Lower lobe of right lung (tissue), 2 donors: ENCODE measurements around the gene KHSRP. TPM values are rescaled to one million over a fixed set of nuclear protein-coding genes. Genes with fewer than 3 reads are reported as not detected.

ENCODE experiments used
- ATAC-seq, 2 donors: fragments of 200-7000 bp; cut with Tn5 transposase; one replicate each; pipeline ENCODE4 v1.9.1; 2020 to 2022; ENCODE audit warnings: mild to moderate bottlenecking in 2 of 2, moderate library complexity in 2 of 2
- DNase-seq: peaks from one replicate; pipeline ENCODE4 v3.0.0-alpha.2; 2020
- H3K27ac ChIP-seq: fragments of 200-600 bp; one replicate; pipeline ENCODE4 v1.8.0; 2022
- H3K27me3 ChIP-seq: fragments of 200-600 bp; one replicate; pipeline ENCODE4 v1.8.0; 2022; ENCODE audit warnings: low read depth
- H3K36me3 ChIP-seq: fragments of 200-600 bp; one replicate; pipeline ENCODE4 v1.8.0; 2022; ENCODE audit warnings: mild to moderate bottlenecking
- H3K4me1 ChIP-seq: fragments of 200-600 bp; one replicate; pipeline ENCODE4 v1.8.0; 2022
- H3K4me3 ChIP-seq: fragments of 200-600 bp; one replicate; pipeline ENCODE4 v1.8.0; 2022; ENCODE audit warnings: mild to moderate bottlenecking
- H3K9me3 ChIP-seq: fragments of 200-600 bp; one replicate; pipeline ENCODE4 v1.8.0; 2022
- intact Hi-C: fragments of 100-400 bp; cut with DNase I; formaldehyde crosslinking; loops from one replicate; pipeline ENCODE4 v1.11.0; 2022
- total RNA-seq: library from RNA; stranded (reverse); fragmentation: NEBNext Ultra II Directional; extraction: Animal tissue kit (Norgen Biotek cat#: 25700); gene quantifications from one replicate; pipeline ENCODE4 v1.2.1, GENCODE V29; 2021
- TF ChIP-seq, protein P1 (sequence below): fragments of 200-600 bp; IDR thresholded peaks from one replicate; pipeline ENCODE4 v1.8.0; 2022; ENCODE audit warnings: antibody characterized with exemption, mild to moderate bottlenecking
- donor health status: DM: no; HTN: yes; CAD: no; lungs with severe emphysema.

KHSRP gene
- total RNA-seq, 1 donor from 2014 or later: 173 TPM

DNA sequence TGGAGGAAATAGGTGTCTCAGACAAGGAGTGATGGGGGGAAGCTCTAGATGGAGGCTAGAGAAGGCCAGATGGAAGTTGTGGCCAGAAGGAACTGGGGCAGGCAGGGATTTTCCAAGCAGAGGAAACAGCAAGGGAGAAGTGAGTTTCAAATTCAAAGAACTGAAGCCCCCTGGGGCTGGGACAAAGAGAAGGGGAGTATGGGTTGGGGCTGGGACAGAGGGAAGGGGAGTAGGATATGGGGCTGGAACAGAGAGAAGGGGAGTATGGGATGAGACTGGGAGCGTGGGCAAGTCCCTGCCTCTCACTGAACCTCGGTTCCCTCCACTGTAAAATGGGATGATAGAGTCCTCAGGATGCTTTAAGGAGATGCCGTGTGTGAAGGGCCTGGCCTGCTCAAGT, 29.8 kb downstream of the KHSRP start:
- DNase-seq (no peak), ATAC-seq (no peak)
- Histone ChIP-seq H3K4me1 (peaks cover 10% of the 10 kb centered on the region), H3K9me3 (no peaks in the 10 kb centered on the region), H3K36me3 (peaks cover 11% of the 10 kb centered on the region), H3K27ac (no peak overlapping the region), H3K4me3 (no peak overlapping the region), H3K27me3 (no peaks in the 10 kb centered on the region)
- TF ChIP-seq, protein P1, sequence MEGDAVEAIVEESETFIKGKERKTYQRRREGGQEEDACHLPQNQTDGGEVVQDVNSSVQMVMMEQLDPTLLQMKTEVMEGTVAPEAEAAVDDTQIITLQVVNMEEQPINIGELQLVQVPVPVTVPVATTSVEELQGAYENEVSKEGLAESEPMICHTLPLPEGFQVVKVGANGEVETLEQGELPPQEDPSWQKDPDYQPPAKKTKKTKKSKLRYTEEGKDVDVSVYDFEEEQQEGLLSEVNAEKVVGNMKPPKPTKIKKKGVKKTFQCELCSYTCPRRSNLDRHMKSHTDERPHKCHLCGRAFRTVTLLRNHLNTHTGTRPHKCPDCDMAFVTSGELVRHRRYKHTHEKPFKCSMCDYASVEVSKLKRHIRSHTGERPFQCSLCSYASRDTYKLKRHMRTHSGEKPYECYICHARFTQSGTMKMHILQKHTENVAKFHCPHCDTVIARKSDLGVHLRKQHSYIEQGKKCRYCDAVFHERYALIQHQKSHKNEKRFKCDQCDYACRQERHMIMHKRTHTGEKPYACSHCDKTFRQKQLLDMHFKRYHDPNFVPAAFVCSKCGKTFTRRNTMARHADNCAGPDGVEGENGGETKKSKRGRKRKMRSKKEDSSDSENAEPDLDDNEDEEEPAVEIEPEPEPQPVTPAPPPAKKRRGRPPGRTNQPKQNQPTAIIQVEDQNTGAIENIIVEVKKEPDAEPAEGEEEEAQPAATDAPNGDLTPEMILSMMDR: no peak
- intact Hi-C loops: no loop called here

DNA sequence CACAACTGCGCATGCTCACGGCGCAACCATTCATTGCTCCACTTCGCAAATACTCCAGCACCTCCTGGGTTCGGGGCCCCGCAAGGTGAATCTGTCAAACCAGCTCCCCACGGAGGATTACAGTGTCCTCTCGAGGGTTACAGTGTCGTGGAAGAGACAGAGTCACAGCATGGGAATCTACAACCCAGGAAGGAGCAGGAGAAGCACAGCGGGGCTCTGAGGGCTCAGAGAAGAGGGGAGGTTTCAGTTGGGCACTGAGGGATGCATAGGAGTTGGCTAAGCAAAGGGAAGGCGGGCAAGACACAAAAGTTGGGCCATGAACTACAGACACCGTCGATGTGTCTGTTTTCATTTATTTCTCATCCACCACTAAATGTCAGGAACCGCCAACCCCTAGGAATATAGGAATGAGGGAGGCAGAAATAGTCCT, 30.6 kb downstream of the KHSRP start:
- Histone ChIP-seq H3K27me3 (no peaks in the 10 kb centered on the region), H3K4me1 (peaks cover 10% of the 10 kb centered on the region), H3K9me3 (no peaks in the 10 kb centered on the region), H3K27ac (peak overlapping the region; percentile 99), H3K36me3 (peaks cover 19% of the 10 kb centered on the region), H3K4me3 (peak overlapping the region; percentile 79)
- TF ChIP-seq, protein P1: no peak
- intact Hi-C loops: no loop called here
- DNase-seq (no peak), ATAC-seq (no peak)

DNA sequence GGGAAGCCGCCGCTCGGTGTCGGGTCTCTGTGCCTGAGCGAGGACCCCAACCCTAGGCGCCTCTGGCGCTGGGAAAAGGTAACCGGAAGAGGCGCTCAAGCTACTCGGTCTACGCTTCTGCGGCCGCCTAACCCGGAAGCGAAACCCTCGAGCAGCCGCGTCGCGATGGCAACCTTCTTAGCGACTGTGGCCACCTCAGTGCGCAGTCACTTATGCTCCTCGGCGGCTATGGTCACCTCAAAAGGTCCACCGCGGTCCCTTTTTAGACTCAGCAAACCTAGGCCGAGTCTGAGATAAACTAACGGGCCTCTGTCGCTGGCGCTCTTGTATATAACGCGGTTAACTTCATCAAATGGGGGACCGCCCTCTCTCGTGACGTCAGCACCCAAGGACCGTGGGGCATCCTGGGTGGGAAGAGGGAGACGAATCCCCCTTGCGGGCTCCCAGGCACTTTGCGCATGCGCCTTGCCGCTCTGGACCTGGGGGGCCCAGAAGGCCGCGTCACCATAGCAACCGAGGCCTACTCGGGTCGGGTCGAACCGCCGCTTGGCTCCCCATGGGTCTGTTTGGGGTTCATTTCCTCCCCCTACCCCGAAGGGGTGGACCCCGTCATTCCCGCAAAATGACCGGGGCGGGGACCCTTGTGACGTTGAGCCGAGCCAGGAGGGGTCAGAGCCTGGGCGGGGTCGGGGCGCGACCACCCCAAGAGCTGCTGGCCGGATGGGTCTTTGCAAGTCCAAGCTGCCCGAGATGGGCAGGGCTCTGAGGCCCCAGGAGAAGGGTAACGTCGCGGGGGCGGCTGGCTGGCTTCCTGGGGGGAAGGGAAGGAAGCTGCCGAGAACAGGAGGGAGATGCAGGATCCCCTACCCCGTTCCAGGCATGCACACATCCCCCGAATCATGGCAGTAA, 31.3 kb downstream of the KHSRP start, which contains the start of gene GTF2F1:
Gene GTF2F1 (minus strand): TSS at position 91 of the 909 bp plus-strand sequence. CDS start 169 bp downstream, outside the sequence.
- Histone ChIP-seq H3K36me3 (peaks cover 26% of the 10 kb centered on the region), H3K4me3 (peak within 1 kb of the TSS; percentile 79), H3K27me3 (no peaks in the 10 kb centered on the region), H3K4me1 (peaks cover 10% of the 10 kb centered on the region), H3K9me3 (no peaks in the 10 kb centered on the region), H3K27ac (peak within 1 kb of the TSS; percentile 99)
- ATAC-seq (peak; percentile 94 to 96), DNase-seq (peak; percentile 96)
- intact Hi-C loops: no loop called here
- TF ChIP-seq, protein P1: peak; percentile 21

DNA sequence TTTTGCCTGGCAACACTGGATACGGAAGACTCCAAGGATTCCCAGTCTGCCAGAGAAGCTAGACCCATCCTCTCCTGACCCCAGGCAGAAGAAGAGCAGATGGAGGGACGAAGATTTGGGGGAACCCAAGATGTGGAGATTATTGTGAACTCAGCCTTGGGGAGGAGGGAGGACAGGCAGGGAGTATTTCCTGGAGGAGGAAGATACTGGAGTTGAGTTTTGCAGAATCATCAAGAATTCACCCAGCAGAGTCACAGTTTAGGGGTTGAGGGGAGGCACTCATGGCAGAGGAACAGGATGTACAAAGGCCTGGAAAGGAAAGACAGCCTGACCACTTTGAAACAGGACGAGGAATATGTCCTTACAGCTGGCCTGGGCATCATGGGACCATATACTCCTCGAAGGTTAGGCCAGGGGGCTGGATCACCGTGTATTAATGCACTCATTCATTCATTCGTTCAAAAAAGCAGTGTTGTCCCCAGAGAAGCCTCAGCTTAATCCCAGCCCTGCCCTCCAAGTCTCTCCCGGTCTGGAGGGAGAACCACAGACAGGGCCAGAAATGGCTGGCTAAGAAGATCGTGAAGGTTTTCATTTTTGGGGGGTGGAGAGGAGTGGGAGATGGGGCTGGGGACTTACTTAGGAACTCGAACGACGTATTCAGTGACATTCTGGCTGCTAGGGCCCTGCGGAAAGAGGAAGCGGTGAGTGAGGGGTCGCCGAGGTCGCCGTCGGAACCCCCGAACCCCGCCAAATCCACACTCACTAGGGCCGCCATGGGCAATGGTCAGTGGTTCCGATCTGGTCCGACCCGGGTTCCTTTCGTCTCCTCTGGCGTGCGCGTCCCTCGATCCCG, 32.2 kb downstream of the KHSRP start:
- Histone ChIP-seq H3K4me3 (peak overlapping the region; percentile 79), H3K9me3 (no peaks in the 10 kb centered on the region), H3K27me3 (no peaks in the 10 kb centered on the region), H3K27ac (peak overlapping the region; percentile 99), H3K36me3 (peaks cover 35% of the 10 kb centered on the region), H3K4me1 (peaks cover 10% of the 10 kb centered on the region)
- TF ChIP-seq, protein P1: no peak
- DNase-seq: no peak
- intact Hi-C loops: no loop called here
- peak in 1 of 2 donors; percentile 14 for ATAC-seq

DNA sequence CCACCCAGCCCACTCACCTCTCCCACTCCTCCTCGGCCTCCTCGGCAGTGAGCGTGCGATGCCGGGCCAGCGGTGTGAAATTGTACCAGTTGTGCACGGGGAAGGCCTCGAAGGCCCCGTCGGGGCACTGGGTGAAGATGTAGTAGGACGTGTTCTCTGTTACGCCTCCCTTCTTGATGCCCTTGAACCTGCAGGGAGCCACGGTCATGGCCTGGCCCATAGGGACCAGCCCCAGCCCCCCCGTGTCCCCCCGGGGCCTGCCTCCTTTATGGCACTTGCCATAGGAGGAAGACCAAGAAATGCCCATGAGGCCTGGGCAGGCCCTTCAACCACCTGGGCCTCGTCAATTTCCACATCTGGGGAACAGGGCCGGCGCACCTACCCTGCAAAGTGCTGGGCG, 37.2 kb downstream of the KHSRP start:
- no peak for ATAC-seq
- TF ChIP-seq, protein P1: no peak
- H3K9me3 ChIP-seq: no peaks in the 10 kb centered on the region

More for the DNA sequence above, 37.2 kb downstream of the KHSRP start:
- Histone ChIP-seq H3K4me1 (peaks cover 8% of the 10 kb centered on the region), H3K27me3 (no peaks in the 10 kb centered on the region), H3K27ac (no peak overlapping the region), H3K4me3 (no peak overlapping the region), H3K36me3 (peaks cover 85% of the 10 kb centered on the region)
- no peak for DNase-seq
- intact Hi-C loops: no loop called here
